HG02588 (cell line): ENCODE results near the gene TIGD7.
A peak's percentile ranks its signal among the peaks of the same experiment; 100 is the strongest.
"Not testable (repeated sequence)": the region's sequence is repeated elsewhere in the genome, so short reads cannot be mapped to it uniquely, and the experiment has no call there.

Source experiments
- ATAC-seq: cut with Tn5 transposase; IDR thresholded peaks from one replicate; pipeline ENCODE4 v1.9.1; 2021; ENCODE audit warnings: mild to moderate bottlenecking, moderate library complexity; ENCODE audit not compliant: unreplicated experiment

The TIGD7 gene

GRCh38 chr16:3282730-3283542, 22.3 kb downstream of the TIGD7 start, which contains the start of gene ZNF263:
Gene ZNF263, plus strand, starts transcription at chr16:3283491. Its CDS starts 328 bp downstream, at chr16:3283819.
- ATAC-seq: peak; percentile 76

GRCh38 chr16:3282103-3282729, 23.0 kb downstream of the TIGD7 start:
- ATAC-seq: peak; percentile 19

- no peak for ATAC-seq
These were observed 23.9 kb downstream of the TIGD7 start for GRCh38 chr16:3281222-3281820.

- no peak for ATAC-seq
These were observed 28.6 kb downstream of the TIGD7 start for GRCh38 chr16:3276679-3277078.

- ATAC-seq: no peak
These were observed 30.3 kb downstream of the TIGD7 start for GRCh38 chr16:3274947-3275346.

- no peak for ATAC-seq
These were observed 30.7 kb downstream of the TIGD7 start for GRCh38 chr16:3274490-3274889.

- ATAC-seq: not testable (repeated sequence)
These were observed 33.9 kb downstream of the TIGD7 start for GRCh38 chr16:3271281-3271680.

GRCh38 chr16:3270718-3271117, 34.5 kb downstream of the TIGD7 start:
- ATAC-seq: not testable (repeated sequence)

GRCh38 chr16:3268294-3268693, 36.9 kb downstream of the TIGD7 start:
- ATAC-seq: no peak

GRCh38 chr16:3266873-3267537, 38.2 kb downstream of the TIGD7 start:
- no peak for ATAC-seq

GRCh38 chr16:3264137-3265036, 40.8 kb downstream of the TIGD7 start:
- ATAC-seq: peak; percentile 76

GRCh38 chr16:3262517-3262916, 42.7 kb downstream of the TIGD7 start:
- ATAC-seq: no peak

- no peak for ATAC-seq
These were observed 45.4 kb downstream of the TIGD7 start for GRCh38 chr16:3259836-3260235.

- no peak for ATAC-seq
These were observed 48.3 kb downstream of the TIGD7 start for GRCh38 chr16:3256866-3257465.

GRCh38 chr16:3256146-3256865, 48.9 kb downstream of the TIGD7 start, which contains the start of gene MEFV:
Gene MEFV, minus strand, starts transcription at chr16:3256633. Its CDS starts 46 bp downstream, at chr16:3256587.
- no peak for ATAC-seq

GRCh38 chr16:3254309-3254708, 50.9 kb downstream of the TIGD7 start:
- no peak for ATAC-seq

GRCh38 chr16:3252967-3253366, 52.3 kb downstream of the TIGD7 start:
- no peak for ATAC-seq

- no peak for ATAC-seq
These were observed 55.8 kb downstream of the TIGD7 start for GRCh38 chr16:3249451-3249850.

GRCh38 chr16:3249020-3249419, 56.2 kb downstream of the TIGD7 start:
- no peak for ATAC-seq
